ENCODE results near the gene RSAD2. TPM values are rescaled to one million over a fixed set of nuclear protein-coding genes. Genes with fewer than 3 reads are reported as not detected.

RSAD2 gene
- polyA plus RNA-seq, 2 of the 4 experiments (the other 2 are of a cell fraction): 0.03 to 0.06 TPM

GRCh38 chr2:6939071-6939470, 61.5 kb downstream of the RSAD2 start:
- FAIRE-seq (no peak), DNase-seq (ENCODE audit: low read depth in 1 of 2, low spot score in 1 of 2) (no peak), ATAC-seq (no peak)
- TF ChIP-seq EHF (CRISPR knock-in tag; IDR thresholded peaks at IDR 0.05) (no peak), RARB (CRISPR knock-in tag; IDR thresholded peaks at IDR 0.05) (no peak), GATA3 (IDR thresholded peaks at IDR 0.05; ENCODE audit: borderline replicate concordance) (no peak), USF2 (IDR thresholded peaks at IDR 0.05) (no peak), HDAC2 (IDR thresholded peaks at IDR 0.05) (no peak), RNF2 (IDR thresholded peaks at IDR 0.05; ENCODE audit: borderline replicate concordance, low read depth) (no peak), CTCF (IDR thresholded peaks at IDR 0.05) (no peak), PBX3 (IDR thresholded peaks at IDR 0.05) (no peak), KDM5A (IDR thresholded peaks at IDR 0.05) (no peak), ESRRA (IDR thresholded peaks at IDR 0.05; ENCODE audit: borderline replicate concordance, low read length) (no peak), RAD21 (conservative IDR thresholded peaks at IDR 0.05 in 1 of 2, IDR thresholded peaks at IDR 0.05 in 1 of 2) (no peak), ZNF302 (CRISPR knock-in tag; IDR thresholded peaks at IDR 0.05) (no peak), SMC3 (IDR thresholded peaks at IDR 0.05) (no peak)
- WGBS (ENCODE audit: missing lambda C conversion rate): 24% methylated on average over 2 of the region's 2 CpGs
- POLR2A ChIA-PET: no interaction called here
- H3K4me3 ChIP-seq: no peak overlapping the region
- H3K27ac ChIP-seq: no peak overlapping the region
- CTCF ChIA-PET: interaction anchor here (0.6 to 1.1 kb wide), 4 partner anchors 17 to 74 kb away, joined by 3 read pairs; partner anchors contain the start of gene RNF144A
- no peaks in the 10 kb centered on the region for H3K9me3 ChIP-seq
- no peak overlapping the region for H3K4me2 ChIP-seq
- H3K4me1 ChIP-seq: no peaks in the 10 kb centered on the region

GRCh38 chr2:6940820-6941219, 63.2 kb downstream of the RSAD2 start:
- H3K9me3 ChIP-seq: no peaks in the 10 kb centered on the region
- POLR2A ChIA-PET: no interaction called here
- no peak overlapping the region for H3K4me3 ChIP-seq
- FAIRE-seq: no peak
- no peak overlapping the region for H3K27ac ChIP-seq
- H3K4me2 ChIP-seq: no peak overlapping the region
- no peak for DNase-seq (ENCODE audit: low read depth in 1 of 2, low spot score in 1 of 2)
- no peaks in the 10 kb centered on the region for H3K4me1 ChIP-seq
- no peak for TF ChIP-seq RCOR1 (IDR thresholded peaks at IDR 0.05; ENCODE audit: low read depth, low read length)
- TF ChIP-seq RNF2 (IDR thresholded peaks at IDR 0.05; ENCODE audit: borderline replicate concordance, low read depth): no peak
- TF ChIP-seq BCL3 (IDR thresholded peaks at IDR 0.05): no peak
- TF ChIP-seq NPAS2 (CRISPR knock-in tag; IDR thresholded peaks at IDR 0.05; ENCODE audit: borderline replicate concordance): no peak
- TF ChIP-seq ZNF302 (CRISPR knock-in tag; IDR thresholded peaks at IDR 0.05): no peak
- TF ChIP-seq HOXB5 (CRISPR knock-in tag; IDR thresholded peaks at IDR 0.05): no peak
- TF ChIP-seq EP300 (IDR thresholded peaks at IDR 0.05): no peak
- TF ChIP-seq MAFK (IDR thresholded peaks at IDR 0.05; ENCODE audit: partially characterized antibody): no peak
- TF ChIP-seq KDM5A (IDR thresholded peaks at IDR 0.05): no peak
- TF ChIP-seq CHD2 (IDR thresholded peaks at IDR 0.05; ENCODE audit: low read length, partially characterized antibody): no peak
- TF ChIP-seq FOXS1 (CRISPR knock-in tag; IDR thresholded peaks at IDR 0.05): no peak
- no peak for TF ChIP-seq HOXB13 (CRISPR knock-in tag; IDR thresholded peaks at IDR 0.05; ENCODE audit: low read depth)
- TF ChIP-seq MYC (IDR thresholded peaks at IDR 0.05; ENCODE audit: borderline replicate concordance, low read length): no peak
- no peak for TF ChIP-seq NFE2L2 (conservative IDR thresholded peaks at IDR 0.05; ENCODE audit: low read length)
- CTCF ChIA-PET: interaction anchor here (1.4 kb wide), 1 partner anchor 9 kb away, joined by 3 read pairs; no protein-coding TSS in a partner anchor
- no peak for ATAC-seq
- 66% methylated on average over 2 of the region's 2 CpGs for WGBS (ENCODE audit: missing lambda C conversion rate)
